AG04449 (cell line): Measurements from ENCODE around the gene MAST1.
A peak's percentile ranks its signal among the peaks of the same experiment; 100 is the strongest.

ENCODE experiments used
- CTCF ChIA-PET: fragments of 350-600 bp; formaldehyde crosslinking; extraction: SDS; loops from one replicate; lab custom pipeline; 2021; ENCODE audit warnings: antibody characterized with exemption; lab: Yijun Ruan, JAX
- POLR2A ChIA-PET: fragments of 400-600, 350-600 bp; formaldehyde crosslinking; extraction: SDS; loops from one replicate; lab custom pipeline; 2020; ENCODE audit warnings: antibody characterized with exemption, inconsistent platforms; lab: Yijun Ruan, JAX
- DNase-seq: peaks from one replicate; pipeline ENCODE4 v3.0.0-alpha.2; 2010; ENCODE audit warnings: low read depth, low spot score
- H3K4me3 ChIP-seq: 2 replicates; pipeline ENCODE4 v1.5.1; 2011; ENCODE audit warnings: low read depth, mild to moderate bottlenecking, control low read depth, low read length
- CTCF ChIP-seq: IDR thresholded peaks from one replicate; pipeline ENCODE4 v1.5.1; 2011; ENCODE audit warnings: mild to moderate bottlenecking, moderate library complexity, low read length, control low read depth, inconsistent platforms; ENCODE audit not compliant: insufficient read depth; ENCODE audit errors: missing control alignments

The MAST1 gene

GRCh38 chr19:12872255-12872654 is 33.9 kb downstream of the MAST1 start:
- POLR2A ChIA-PET, result interaction anchor here (1.2 kb wide), 1 partner anchor 81 kb away, joined by 3 read pairs; the partner anchor contains the start of gene JUNB
- CTCF ChIA-PET, result interaction anchor here (1.2 to 1.8 kb wide), 5 partner anchors 9 to 115 kb away, joined by 3 to 14 read pairs (median 5); no protein-coding TSS in a partner anchor
- TF ChIP-seq CTCF, result no peak

GRCh38 chr19:12872941-12873890 is 34.9 kb downstream of the MAST1 start:
- CTCF ChIA-PET, result interaction anchor here (0.7 to 1.8 kb wide), 6 partner anchors 10 to 116 kb away, joined by 3 to 14 read pairs (median 5); no protein-coding TSS in a partner anchor
- DNase-seq, result no peak
- TF ChIP-seq CTCF, result no peak
- peak overlapping the region; percentile 23 for H3K4me3 ChIP-seq
- POLR2A ChIA-PET, result interaction anchor here (0.8 to 1.2 kb wide), 2 partner anchors 12 to 82 kb away, joined by 3 read pairs; partner anchors contain the start of gene JUNB

More at GRCh38 chr19:12872255-12872654, 33.9 kb downstream of the MAST1 start:
- no peak overlapping the region for H3K4me3 ChIP-seq
- no peak for DNase-seq

- no peak for DNase-seq
- POLR2A ChIA-PET, result no interaction called here
- H3K4me3 ChIP-seq, result no peak overlapping the region
- CTCF ChIA-PET, result interaction anchor here (1.6 to 1.8 kb wide), 2 partner anchors 101 to 117 kb away, joined by 4 to 5 read pairs; no protein-coding TSS in a partner anchor
- no peak for TF ChIP-seq CTCF
These were observed 35.8 kb downstream of the MAST1 start for GRCh38 chr19:12873891-12874745.

- H3K4me3 ChIP-seq, result no peak overlapping the region
- ChIA-PET CTCF (interaction anchor here (1.2 to 1.6 kb wide), 2 partner anchors 90 to 102 kb away, joined by 3 to 4 read pairs; no protein-coding TSS in a partner anchor), POLR2A (no interaction called here)
- no peak for DNase-seq
- no peak for TF ChIP-seq CTCF
These were observed 36.8 kb downstream of the MAST1 start for GRCh38 chr19:12875086-12875485.

GRCh38 chr19:12880551-12881171 is 42.3 kb downstream of the MAST1 start:
- CTCF ChIA-PET, result interaction anchor here (0.9 to 3.4 kb wide), 10 partner anchors 10 to 122 kb away, joined by 3 to 24 read pairs (median 5); partner anchors contain the start of gene GCDH
- H3K4me3 ChIP-seq, result peak overlapping the region; percentile 75
- no peak for DNase-seq
- POLR2A ChIA-PET, result interaction anchor here (0.7 to 2.4 kb wide), 2 partner anchors 10 to 110 kb away, joined by 3 to 9 read pairs; partner anchors contain the start of gene GCDH
- TF ChIP-seq CTCF, result no peak
